ENCODE results near the gene GAGE10.

DNA sequence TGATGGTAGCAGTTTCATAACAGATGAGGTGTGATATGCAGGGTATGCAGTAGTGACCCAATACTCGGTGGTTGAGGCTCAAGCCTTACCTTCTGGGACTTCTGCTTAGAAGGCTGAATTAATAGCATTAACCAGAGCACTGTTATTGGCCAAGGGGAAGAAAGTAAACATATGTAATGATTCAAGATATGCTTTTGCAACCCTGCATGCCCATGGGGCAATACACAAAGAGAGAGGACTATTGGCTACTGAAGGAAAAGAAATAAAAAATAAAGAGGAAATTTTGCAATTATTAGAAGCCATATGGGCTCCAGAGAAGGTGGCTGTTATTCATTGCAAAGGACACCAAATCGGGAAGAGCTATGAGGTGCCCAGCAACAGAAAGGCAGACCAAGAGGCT, 8.7 kb downstream of the GAGE10 start:
- TF ChIP-seq CTCF (IDR thresholded peaks at IDR 0.05) (no peak), EP300 (IDR thresholded peaks at IDR 0.05) (no peak)
